ENCODE results near the gene DMBT1.

Gene DMBT1

DNA sequence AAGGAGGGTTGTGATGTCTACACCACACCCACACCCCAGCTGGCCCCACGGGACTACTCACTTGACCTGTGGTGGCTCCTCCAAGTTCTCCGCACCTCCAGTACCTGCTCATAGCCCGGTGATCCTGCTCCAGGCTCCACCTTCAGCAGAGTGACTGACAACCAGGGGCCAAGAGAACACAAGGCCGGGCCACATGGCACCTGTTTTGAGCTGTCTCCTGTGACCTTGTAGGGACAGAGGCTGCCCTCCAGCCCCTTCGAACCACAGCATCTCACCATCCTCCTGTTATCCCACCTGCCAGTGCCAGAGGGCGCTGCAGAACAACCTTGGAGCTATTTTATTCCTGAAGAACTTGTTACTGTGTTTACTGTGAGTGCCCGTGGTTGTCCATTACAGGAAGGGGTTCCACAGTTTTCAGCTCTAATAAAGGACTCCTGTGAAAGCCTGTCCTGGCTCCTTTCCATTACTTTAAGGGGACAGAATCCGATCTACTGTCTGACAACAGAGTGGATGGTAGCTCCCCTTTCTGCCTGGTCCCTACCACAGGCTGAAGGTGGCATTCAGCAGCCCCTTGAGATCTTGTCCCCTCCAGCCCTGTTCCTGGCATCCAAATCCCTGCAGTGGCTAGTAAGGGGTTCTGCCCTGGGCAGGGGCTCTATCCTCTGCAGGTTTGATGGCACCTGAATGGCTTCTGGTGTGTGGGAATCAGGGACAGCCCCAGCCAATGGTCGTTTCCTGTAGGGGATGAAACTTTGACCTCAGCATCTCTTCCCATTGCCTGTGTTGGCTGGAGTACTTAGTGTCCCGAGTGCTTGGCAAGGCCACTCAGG is 88.3 kb downstream of the DMBT1 start:
- no peak for ATAC-seq

DNA sequence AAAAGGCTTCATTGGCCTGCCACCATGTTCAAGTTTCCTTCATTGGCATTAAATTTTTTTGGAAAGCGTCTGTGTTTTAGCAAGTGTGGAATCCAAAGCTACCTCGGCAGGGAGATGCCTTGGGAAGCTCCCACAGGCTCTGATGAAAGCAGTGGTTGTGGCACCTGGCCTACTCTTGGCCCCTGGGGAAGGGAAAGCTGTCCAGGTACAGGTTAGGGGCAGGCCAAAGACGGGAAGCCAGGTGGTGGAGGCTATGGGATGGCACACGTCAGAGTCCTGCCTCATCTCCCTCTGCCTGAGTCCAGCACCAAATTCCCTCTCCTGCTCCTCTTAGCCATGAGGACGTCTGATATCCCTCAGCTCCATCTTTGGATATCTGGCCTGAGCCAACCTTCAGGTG is 89.3 kb downstream of the DMBT1 start:
- no peak for ATAC-seq

DNA sequence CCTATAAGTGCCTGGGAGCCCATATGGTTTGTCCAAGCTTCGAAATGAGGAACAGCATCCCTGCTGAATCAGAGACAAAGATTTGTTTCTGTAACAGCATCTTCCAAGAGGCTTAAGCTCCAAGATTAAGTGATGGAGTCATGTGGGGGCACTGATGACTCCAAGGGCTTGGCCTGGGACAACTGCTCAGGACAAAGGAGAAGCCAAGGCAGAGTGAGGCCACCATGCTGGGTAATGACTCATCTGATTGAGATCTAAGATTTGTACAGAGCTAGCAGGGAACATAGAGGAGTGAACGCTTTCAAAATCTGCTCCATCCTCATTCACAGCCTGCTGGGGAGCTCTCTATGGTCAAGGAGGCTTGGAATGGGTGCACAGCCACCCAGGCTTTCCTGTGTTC is 89.8 kb downstream of the DMBT1 start:
- ATAC-seq, result no peak

DNA sequence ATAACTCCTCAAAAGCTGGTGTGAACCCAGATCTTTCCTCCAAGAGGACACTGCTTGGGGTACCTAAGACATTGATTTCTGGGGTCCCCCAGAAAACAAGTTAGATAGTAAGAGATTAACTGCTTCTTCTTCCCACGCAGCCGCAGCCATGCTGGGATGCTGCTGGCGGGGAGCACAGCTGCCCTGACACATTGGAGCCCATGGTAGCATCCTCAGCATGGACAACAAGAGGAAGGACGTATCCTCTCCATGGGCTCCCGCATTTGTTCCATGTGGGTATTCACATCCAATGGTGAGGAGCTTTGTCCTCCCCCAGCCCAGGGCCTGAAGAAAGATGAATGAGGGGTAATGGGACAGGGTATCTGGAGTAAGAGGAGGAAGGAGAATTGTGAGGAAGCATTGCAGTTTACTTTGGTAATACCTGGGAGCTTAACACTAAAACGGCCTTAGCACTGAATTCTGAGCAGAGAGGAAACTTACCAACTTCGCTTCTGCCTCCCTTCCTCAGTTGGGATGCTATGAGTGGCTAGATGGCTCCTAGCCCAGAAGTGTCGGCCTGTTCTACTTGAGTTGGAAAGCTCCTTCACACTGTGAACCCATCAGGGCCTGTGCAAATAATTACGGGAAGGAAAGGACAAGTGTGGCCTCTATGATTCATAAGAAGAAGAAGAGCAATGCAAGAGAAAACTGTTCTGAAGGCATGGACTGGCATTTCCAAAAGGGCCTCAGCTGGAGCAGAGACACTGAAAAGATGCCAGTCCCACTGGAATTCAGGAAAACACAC is 95.2 kb downstream of the DMBT1 start:
- no peak for ATAC-seq

DNA sequence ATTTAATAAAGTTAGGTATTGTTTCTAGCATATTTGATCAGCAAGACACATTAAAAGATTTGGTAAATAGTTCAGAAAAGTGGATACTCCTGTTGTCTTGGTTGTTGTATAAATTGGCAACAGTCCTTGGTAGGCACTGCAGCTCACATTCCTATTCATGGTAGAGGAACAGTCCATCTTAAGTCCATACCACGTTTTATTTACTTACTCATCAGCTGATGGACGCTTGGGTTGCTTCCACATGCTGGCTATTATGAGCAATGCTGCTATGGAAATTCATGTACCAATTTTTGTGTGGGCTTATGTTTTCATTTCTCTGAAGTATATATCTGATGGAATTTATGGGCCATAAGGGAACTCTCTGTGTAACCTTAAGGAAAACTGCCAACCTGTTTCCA is 95.8 kb downstream of the DMBT1 start:
- no peak for ATAC-seq

DNA sequence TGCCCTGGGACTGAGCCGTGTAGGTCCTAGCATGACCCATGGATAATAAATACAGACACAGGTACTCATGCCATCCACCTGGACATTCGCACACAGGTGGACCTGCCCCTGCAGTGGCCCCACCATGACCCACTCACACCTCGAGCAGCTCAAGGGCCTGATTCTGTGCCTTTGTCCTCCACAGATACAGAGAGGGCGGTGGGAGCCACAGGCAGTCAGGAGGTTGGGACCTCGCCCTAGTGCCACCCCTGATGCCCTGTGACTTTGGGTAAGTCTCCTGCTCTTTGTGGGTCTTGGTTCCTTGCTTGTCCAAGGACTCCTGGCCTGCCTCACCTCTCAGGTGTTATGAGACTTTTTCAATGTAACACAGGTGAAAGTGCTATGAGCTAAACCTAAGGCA is 96.2 kb downstream of the DMBT1 start:
- ATAC-seq, result no peak

DNA sequence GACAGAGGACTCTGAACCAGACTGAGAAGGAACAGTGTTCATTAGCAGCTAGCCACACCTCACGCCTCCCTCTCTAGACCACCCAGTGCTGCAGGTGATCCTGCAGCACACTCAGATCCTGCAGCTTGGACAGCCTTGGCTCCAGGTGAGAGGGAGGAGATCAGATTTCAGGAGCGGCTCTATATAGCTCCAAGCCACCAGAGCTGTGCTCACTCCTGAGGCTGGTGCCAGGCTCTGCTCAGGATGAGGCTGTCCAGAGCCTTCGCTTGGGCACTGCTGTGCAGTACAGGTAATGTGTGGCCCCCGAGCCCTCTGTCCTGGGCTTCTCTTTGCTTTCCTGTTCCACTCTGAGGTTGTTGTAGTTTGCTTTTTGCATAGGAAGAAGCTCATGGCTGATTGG is 96.7 kb downstream of the DMBT1 start:
- ATAC-seq, result no peak

DNA sequence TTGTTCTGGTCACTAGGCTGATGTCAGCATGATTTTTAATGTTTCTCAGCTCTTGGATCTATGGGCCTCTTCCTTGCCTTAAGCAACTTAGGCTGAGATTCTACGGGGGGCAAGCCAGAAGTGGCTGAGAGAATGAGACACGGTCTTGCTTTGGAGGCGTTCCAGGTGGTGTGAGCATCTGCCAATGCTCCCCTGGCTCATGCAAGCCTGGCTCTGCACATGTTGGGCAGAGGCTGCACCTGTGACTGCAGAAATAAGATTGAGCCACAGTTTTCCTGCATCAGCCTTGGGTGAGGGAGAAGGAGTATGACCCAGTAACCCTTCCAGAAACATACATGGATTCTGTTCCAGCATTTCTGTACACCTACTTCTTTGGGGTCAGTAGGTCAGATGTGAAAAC is 97.2 kb downstream of the DMBT1 start:
- no peak for ATAC-seq

DNA sequence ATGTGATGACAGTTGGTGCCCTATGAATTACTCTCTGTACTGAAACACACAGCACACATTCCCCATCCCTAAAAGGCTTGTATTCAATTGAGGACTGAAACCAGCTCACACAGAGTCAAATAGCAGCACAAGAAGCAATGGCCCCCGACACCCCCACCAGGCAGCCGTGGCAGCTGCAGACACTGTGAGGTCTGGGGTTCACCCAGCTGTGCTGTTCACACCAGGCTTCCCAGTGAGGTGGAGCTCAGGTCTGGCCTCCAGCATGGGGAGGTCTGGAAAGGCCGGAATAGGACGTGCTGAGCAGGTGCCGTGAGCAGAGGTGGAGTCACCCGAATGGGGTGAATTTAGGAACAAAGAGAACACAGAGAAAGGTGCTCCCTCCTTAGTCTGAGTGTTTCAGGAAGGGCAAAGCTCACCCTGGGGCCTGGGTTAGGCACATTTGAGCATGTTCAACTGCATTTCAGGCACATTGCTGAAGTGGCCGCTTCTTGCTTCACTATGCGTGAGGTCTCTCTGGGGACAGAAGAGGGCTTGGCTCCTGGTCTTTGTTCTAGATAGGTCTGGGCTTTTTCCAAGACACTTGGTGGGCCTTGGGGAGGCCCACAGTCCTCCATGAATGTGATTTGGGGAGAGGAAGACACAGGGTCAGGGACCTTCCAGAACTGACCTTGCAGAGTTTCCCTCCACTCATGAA is 97.9 kb downstream of the DMBT1 start:
- no peak for ATAC-seq

DNA sequence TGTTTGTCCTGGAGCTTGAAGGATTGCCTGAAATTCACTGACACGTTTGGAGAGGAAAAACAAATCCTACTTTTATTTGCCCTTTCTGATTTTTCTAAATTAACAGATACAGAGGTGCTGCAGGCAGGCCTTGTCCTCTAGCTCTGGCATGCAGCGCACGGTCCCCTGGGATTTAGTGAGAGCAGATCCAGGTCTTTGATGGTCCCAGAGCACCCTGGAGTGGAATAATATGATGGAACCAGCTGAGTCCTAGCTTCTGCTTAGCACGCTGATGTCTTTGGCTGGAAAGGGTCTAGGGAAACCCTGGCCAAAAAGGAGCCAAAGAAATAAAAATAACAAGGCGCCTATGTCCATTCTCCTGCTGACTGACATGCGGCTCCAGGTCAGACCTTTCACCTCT is 98.6 kb downstream of the DMBT1 start:
- no peak for ATAC-seq

DNA sequence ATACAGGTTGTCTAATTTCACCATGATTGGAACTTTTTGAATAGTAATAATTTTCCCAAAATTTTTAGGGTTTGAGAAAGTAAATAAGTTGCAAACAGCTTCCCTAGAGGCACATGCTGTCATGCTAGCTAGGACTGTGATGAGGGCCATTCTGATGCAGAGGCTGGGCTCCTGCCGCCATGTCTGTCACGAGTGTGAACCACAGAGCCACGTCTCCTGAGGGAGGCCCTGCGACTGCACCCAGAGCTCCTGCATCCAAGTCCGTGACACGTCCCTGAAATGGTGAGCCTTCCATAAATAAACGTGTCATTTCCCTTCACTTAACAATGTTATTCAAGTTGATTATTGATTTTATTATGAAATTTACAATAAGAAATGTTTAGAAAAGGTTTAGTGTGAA is 99.1 kb downstream of the DMBT1 start:
- no peak for ATAC-seq

DNA sequence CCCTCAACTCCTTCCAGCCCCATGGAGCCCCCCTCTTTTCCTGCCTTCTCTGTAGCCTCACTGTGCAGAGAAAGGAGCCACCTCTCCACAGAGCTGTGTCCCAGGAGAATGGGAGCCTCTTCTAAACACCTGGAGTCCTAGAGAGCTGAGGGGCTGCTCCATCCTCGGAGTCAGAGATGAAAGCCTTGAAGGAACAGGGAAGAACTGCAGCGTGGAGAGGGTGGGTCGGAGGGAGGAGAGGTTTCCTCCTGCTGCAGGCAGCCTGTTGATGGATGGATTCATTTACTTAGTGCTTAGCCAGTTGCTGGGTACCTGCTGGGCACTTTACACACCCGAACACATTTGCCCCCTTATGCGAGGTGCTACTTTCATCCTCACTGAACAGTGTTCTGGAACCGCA is 100.1 kb downstream of the DMBT1 start:
- ATAC-seq, result no peak

DNA sequence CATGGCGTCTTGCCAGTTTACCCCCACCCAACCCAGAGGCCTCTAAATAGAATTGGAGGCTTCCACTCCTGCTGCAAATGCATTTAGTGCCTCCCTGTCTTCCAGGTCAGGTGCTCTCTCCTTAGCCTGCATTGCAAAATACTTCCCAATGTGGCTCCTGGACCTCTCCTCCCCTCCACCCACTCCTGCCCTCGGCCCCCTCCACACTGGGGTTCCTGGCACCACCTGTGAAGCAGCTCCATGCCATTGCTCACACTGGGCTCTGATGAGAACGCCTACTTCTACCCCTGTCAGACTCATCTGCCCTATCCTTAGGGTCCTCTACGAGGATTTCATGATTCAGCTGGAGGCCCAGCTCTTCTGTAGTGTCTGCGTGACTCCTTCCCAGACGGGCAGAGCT is 101.7 kb downstream of the DMBT1 start:
- no peak for ATAC-seq

DNA sequence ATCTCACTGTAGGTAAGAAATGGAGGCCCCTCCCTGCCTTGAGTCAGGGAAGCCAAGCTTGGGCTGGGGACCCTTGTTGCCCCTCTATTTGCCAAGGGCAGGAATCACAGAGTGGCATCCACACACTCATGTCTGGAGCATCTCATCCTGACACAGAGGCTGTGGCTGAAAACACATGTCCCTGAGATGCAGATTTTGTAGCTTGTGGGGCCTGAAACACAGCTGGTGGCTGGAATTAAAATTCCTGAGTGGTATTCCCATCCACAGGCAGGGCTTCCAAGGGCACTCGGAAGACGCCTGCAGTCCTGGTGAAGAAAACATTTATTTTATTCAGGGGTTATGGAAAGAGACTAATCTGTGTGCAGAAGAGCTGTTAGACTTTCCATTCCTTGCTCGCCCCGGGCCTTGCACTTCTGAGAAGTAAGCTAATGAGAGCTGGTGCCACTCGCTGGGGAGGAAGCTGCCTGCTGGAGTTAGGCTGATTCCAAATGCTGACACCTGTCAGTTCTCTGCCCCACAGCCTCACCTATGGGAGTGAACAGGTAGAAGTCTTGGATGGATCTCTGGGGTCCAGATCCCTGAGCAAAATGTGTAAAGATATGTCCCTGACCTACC is 103.1 kb downstream of the DMBT1 start:
- no peak for ATAC-seq

DNA sequence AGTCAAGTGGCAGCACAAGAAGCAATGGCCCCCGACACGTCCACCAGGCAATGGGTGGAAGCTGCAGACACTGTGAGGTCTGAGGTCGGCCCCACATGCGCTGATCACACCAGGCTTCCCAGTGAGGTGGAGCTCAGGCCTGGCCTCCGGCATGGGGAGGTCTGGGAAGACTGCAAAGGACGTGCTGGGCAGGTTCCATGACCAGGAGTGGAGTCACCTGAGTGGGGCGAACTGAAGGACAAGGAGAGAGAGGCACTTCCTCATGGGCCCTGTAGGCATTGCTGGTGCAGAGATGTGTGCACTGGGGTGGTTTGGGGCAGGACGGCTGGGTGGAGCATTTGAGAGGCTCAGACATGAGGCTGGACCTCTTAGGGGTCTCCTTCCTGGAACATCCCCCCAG is 103.9 kb downstream of the DMBT1 start:
- no peak for ATAC-seq

DNA sequence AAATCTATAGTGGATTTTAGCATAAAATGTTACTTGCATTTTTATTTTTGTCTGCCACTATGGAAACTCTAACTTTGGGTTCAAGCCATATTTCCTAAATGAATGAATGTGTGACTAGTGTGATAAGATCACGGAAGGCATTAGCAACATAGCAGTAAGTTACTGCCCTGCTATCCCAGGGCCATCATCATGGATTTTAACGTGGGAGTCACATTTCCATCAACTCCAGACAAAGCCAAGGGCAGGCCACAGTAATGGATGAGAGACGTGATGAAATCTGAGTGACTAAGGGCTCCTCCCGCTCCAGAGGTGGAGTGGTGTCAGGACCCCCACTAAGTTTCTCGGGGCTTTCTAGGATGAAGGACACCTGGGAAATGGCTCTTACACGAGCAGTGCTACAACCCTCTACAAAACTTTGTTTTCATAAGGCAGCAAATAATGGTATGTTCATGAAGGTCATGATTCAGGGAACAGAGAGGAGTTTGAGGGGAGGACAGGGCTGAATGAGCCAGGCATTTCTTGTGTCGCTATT is 104.8 kb downstream of the DMBT1 start:
- no peak for ATAC-seq

DNA sequence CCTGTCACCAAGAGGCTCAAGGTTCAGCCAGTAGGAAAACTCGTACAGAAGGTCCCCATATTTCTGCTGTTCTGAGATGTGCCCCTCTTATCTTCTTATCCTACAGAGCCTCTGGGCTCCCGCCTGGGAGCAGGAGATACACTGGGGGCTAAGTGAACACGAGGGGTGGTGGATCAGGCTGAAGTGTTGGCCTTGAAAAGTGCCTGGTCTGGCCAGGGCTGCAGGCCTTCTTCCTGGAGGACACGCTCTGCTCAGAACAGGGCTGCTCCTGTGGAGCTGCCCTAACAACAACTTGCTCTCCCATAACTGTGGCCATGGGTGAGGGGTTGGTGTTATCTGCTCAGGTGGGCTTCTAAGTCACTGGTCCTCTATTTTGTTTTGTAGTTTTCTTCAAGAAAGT is 105.4 kb downstream of the DMBT1 start:
- no peak for ATAC-seq

DNA sequence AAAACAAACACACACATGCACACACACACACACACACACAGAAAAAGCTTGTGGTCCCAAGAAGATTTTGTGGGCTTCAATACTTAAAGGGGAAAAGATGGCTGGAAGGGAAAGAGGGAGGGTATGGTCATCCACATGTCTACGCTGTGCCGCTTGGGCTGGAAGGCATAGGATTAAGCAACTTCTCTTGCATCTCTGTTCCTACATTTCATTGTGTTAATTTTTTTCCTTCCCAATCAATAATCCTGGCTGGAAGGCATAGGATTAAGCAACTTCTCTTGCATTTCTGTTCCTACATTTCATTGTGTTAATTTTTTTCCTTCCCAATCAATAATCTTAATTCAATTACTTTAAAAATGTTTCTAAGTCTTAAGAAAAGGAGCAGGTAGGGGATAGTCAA is 108.5 kb downstream of the DMBT1 start:
- no peak for ATAC-seq

DNA sequence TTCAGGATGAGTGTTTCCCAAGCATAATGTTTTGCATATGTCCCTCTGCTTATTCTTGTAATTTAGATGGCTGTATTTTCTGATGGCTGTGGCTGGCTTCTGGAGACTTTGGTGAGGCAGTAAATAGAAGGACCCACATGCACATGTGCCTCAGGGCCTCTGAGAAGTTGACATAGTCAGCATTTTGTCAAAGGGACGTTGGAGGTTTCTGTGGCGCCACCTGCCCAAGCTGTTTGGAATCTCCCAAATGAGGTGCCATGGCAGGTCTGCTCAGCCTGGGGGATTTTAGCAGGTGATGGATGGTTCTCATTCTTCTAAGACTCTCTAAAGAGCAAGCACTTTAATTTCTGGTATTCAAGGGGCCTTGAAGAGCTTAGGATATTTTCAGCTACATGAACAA is 109.3 kb downstream of the DMBT1 start:
- no peak for ATAC-seq

DNA sequence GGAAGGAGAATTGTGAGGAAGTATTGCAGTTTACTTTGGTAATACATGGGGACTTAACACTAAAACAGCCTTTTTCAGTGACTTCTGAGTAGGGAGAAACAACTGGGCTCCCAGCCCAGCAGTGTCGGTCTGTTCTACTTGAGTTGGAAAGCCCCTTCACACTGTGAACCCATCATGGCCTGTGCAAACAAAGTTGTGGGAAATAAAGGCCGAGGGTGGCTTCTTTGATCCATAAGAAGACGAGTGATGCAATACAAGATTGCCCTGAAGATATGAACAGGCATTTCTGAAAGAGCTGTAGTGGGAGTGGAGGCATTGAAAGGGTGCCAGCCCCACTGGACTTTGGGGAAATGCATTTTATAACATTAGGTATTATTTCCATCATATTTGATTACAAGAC is 110.8 kb downstream of the DMBT1 start:
- ATAC-seq, result no peak

DNA sequence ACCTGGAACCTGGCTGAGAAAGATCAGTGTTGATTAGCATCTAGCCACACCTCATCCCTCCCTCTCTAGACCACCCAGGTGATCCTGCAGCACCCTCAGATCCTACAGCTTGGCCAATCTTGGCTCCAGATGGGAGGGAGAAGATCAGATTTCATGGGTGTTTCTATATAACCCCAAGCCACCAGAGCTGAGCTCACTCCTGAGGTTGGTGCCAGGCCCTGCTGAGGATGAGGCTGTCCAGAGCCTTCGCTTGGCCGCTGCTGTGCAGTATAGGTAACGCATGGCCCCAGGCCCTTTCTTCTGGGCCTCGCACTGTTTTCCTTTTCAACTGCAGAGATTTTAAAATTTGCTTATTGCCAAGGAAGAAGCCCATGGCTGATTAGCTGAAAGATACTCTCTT is 112.1 kb downstream of the DMBT1 start:
- no peak for ATAC-seq

DNA sequence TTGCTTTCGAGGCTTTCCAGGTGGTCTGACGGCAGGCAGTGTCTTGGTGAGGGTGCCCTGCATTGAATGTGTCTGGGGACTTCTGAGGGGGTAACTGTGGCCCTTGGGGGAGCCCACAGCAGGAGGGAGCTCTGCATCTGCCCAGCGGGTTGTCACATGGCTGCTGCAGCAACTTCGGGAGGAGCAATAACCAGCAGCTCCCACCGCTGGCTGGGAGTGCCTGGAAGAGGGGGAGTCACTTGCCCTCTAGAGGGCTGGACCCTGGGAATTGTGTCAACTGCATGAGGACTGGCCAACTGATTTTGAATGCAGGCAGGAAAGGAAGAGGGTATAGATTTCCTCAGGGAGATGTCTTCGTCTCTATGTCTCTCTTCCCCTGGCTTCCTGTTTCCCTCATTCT is 112.7 kb downstream of the DMBT1 start:
- no peak for ATAC-seq

DNA sequence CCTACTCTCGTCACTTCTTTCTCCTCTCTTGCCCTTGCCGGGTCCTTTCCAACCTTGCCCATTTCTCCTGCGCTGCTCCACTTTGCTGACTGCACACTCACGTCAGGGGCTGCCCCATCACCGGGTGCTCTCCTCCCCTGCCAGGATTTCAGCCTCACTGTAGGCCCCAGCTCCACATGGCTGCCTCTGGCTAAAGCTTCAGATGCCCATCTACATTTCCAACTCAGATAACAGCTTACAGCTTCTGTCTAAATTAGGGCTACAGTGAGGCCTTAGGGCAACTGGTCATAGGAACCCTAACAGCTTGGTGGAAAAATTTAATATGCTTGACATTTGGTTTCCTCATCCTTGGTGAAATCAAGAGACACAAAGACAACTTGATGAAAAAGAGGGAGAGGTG is 113.2 kb downstream of the DMBT1 start:
- no peak for ATAC-seq

All from activated CD4-positive, CD25-positive, alpha-beta regulatory T cell treated with anti-CD3 and anti-CD28 coated beads, Interleukin-2, amount 50 U/mL, for 24 hours (primary cell).